Fibroblast of the aortic adventitia (primary cell): ENCODE results near the gene ADGRG1. TPM values are rescaled to one million over a fixed set of nuclear protein-coding genes. Genes with fewer than 3 reads are reported as not detected.
A peak's percentile ranks its signal among the peaks of the same experiment; 100 is the strongest.

Source experiments
- DNase-seq: peaks from one replicate; pipeline ENCODE4 v3.0.0-alpha.2; 2010; ENCODE audit warnings: low read depth
- H3K4me3 ChIP-seq: 2 replicates; pipeline ENCODE4 v1.5.1; 2011; ENCODE audit warnings: low read depth, mild to moderate bottlenecking, control low read depth, low read length, moderate library complexity
- CTCF ChIP-seq: IDR thresholded peaks from 2 replicates; pipeline ENCODE4 v1.5.1; 2011; ENCODE audit warnings: mild to moderate bottlenecking, low read length, control low read depth, inconsistent platforms; ENCODE audit not compliant: insufficient read depth
- total RNA-seq: library from RNA; depleted of rRNA; stranded (reverse); fragments of >200 nt; gene quantifications from 2 replicates; pipeline ENCODE4 v1.2.3, GENCODE V29; 2012; ENCODE audit warnings: low replicate concordance

Gene ADGRG1
- total RNA-seq, 1 donor = 9.8 TPM

DNA sequence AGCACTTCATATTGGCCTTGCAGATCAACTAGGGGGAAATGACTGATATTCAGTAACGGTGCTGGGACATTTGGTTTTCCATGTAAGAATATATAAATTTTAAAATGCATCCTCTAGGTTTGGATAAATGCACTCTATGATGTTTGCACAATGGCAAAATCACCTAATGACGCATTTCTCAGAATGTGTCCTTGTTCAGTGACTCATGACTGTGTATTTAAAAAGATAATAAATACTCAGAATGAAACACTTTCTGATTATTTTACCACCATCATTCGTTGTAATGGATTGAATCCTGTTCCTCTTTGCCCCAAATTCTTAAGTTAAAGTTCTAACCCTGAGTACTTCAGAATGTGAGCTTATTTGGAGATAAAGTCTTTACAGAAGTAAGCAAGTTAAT is 17.2 kb upstream of the ADGRG1 start:
- no peak overlapping the region for H3K4me3 ChIP-seq
- no peak for TF ChIP-seq CTCF
- DNase-seq = peak; percentile 55

- H3K4me3 ChIP-seq = no peak overlapping the region
- DNase-seq = no peak
- TF ChIP-seq CTCF = no peak
These were observed 16.7 kb upstream of the ADGRG1 start for GRCh38 chr16:57611706-57612105.

DNA sequence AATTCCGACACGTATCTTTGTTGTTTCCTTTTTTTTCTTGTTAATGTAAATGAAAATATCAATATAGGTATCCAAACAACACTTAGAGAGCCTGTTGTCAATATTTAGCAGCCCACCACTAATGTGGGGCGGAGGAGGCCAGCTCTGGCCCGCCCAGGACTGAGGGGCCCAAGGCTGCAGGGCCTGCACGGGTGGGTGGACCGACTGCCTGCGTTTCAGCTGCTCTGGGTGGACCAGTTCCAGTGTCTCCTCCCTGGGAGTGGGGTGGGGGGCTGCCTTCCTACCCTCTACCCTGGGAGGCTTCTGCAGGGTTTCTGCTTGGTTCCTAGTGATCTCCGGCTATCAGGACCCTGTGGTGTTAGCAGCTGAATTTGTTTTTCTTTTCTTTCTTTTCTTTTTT is 15.9 kb upstream of the ADGRG1 start:
- TF ChIP-seq CTCF = no peak
- H3K4me3 ChIP-seq = no peak overlapping the region
- no peak for DNase-seq

DNA sequence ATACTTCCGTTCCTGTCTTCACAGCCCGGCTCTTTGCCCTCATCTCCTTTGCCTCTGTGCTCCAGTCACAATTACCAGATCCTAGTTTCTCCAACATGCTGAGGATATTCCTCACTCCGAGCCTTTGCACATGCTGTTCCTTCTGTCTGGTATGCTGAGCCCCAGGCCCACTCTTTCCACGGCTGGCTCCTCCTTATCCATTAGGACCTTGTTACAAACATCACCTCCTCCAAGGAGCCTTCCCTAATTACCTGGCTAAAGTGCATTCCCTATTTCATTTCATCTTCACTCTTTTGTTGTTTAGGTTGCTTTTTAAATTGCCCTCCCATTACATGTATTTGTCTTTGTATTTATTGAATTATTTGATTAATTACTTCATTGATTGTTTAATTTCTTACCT is 14.9 kb upstream of the ADGRG1 start:
- TF ChIP-seq CTCF = no peak
- H3K4me3 ChIP-seq = no peak overlapping the region
- DNase-seq = no peak

- no peak for TF ChIP-seq CTCF
- DNase-seq = no peak
- H3K4me3 ChIP-seq = no peak overlapping the region
These were observed 13.9 kb upstream of the ADGRG1 start for GRCh38 chr16:57614536-57614935.

GRCh38 chr16:57614944-57615343 is 13.5 kb upstream of the ADGRG1 start:
- no peak overlapping the region for H3K4me3 ChIP-seq
- DNase-seq = no peak
- no peak for TF ChIP-seq CTCF

- no peak for DNase-seq
- no peak overlapping the region for H3K4me3 ChIP-seq
- TF ChIP-seq CTCF = no peak
These were observed 12.6 kb upstream of the ADGRG1 start for GRCh38 chr16:57615813-57616212.
